KMS-11 (cell line): ENCODE measurements around the gene PCSK9.

Source experiments
- H2AFZ ChIP-seq: fragments of 200-600 bp; sonication (generic); 2 replicates; pipeline ENCODE4 v1.6.1; 2016; ENCODE audit warnings: antibody characterized with exemption, mixed run types, low read depth
- H3K27ac ChIP-seq: fragments of 200-600 bp; sonication (generic); 2 replicates; pipeline ENCODE4 v1.6.1; 2016; ENCODE audit warnings: mild to moderate bottlenecking, mixed run types
- H3K27me3 ChIP-seq: fragments of 200-600 bp; sonication (generic); 2 replicates; pipeline ENCODE4 v1.6.1; 2017; ENCODE audit warnings: mild to moderate bottlenecking, low read depth, mixed run types, moderate library complexity; ENCODE audit not compliant: insufficient read depth
- H3K36me3 ChIP-seq: fragments of 200-600 bp; sonication (generic); 2 replicates; pipeline ENCODE4 v1.6.1; 2017; ENCODE audit warnings: mild to moderate bottlenecking, mixed run types; ENCODE audit not compliant: insufficient read depth
- H3K4me1 ChIP-seq: fragments of 200-600 bp; sonication (generic); 2 replicates; pipeline ENCODE4 v1.6.1; 2016; ENCODE audit warnings: mild to moderate bottlenecking, low read depth, mixed run types; ENCODE audit not compliant: poor library complexity, severe bottlenecking
- H3K4me2 ChIP-seq: fragments of 200-600 bp; sonication (generic); 2 replicates; pipeline ENCODE4 v1.7.0; 2016; ENCODE audit warnings: mild to moderate bottlenecking, mixed run types
- H3K4me3 ChIP-seq: fragments of 200-600 bp; sonication (generic); IDR thresholded peaks from 2 replicates; pipeline ENCODE4 v1.6.1; 2017; ENCODE audit warnings: low read depth, low read length, mixed read lengths; ENCODE audit not compliant: insufficient read depth
- H3K79me2 ChIP-seq: fragments of 200-600 bp; sonication (generic); 2 replicates; pipeline ENCODE4 v1.6.1; 2016; ENCODE audit warnings: low read depth, mixed run types; ENCODE audit not compliant: insufficient read depth
- H3K9ac ChIP-seq: fragments of 200-600 bp; sonication (generic); 2 replicates; pipeline ENCODE4 v1.6.1; 2016; ENCODE audit warnings: mild to moderate bottlenecking, mixed run types
- H4K20me1 ChIP-seq: fragments of 200-600 bp; sonication (generic); 2 replicates; pipeline ENCODE4 v1.6.1; 2016; ENCODE audit warnings: mild to moderate bottlenecking, mixed run types; ENCODE audit not compliant: insufficient read depth
- CTCF ChIP-seq: fragments of 200-600 bp; sonication (generic); conservative IDR thresholded peaks from 2 replicates; pipeline ENCODE4 v1.6.1; 2017; ENCODE audit warnings: low read depth, mild to moderate bottlenecking, antibody characterized with exemption, low read length, moderate library complexity, mixed read lengths

PCSK9 gene

GRCh38 chr1:55065648-55066047 lies 26.3 kb downstream of the PCSK9 start:
- no peaks in the 10 kb centered on the region for H3K4me1 ChIP-seq
- no peaks in the 10 kb centered on the region for H3K79me2 ChIP-seq
- no peak overlapping the region for H3K4me3 ChIP-seq
- H4K20me1 ChIP-seq: no peaks in the 10 kb centered on the region
- H3K9ac ChIP-seq: no peak overlapping the region
- TF ChIP-seq CTCF: no peak
- no peak overlapping the region for H3K4me2 ChIP-seq
- H2AFZ ChIP-seq: no peak overlapping the region
- no peaks in the 10 kb centered on the region for H3K36me3 ChIP-seq
- no peaks in the 10 kb centered on the region for H3K27me3 ChIP-seq
- H3K27ac ChIP-seq: no peak overlapping the region

- Histone ChIP-seq H3K9ac (no peak overlapping the region), H3K27me3 (no peaks in the 10 kb centered on the region), H3K36me3 (no peaks in the 10 kb centered on the region), H3K79me2 (no peaks in the 10 kb centered on the region), H3K4me3 (no peak overlapping the region), H3K4me1 (no peaks in the 10 kb centered on the region), H3K27ac (no peak overlapping the region), H4K20me1 (no peaks in the 10 kb centered on the region), H3K4me2 (no peak overlapping the region), H2AFZ (no peak overlapping the region)
- no peak for TF ChIP-seq CTCF
Measured at GRCh38 chr1:55067022-55067778, 27.9 kb downstream of the PCSK9 start.

GRCh38 chr1:55067914-55068313 lies 28.6 kb downstream of the PCSK9 start:
- no peak overlapping the region for H3K4me2 ChIP-seq
- H3K9ac ChIP-seq: no peak overlapping the region
- no peak overlapping the region for H2AFZ ChIP-seq
- H3K36me3 ChIP-seq: no peaks in the 10 kb centered on the region
- H4K20me1 ChIP-seq: no peaks in the 10 kb centered on the region
- H3K79me2 ChIP-seq: no peaks in the 10 kb centered on the region
- H3K4me1 ChIP-seq: no peaks in the 10 kb centered on the region
- no peak overlapping the region for H3K27ac ChIP-seq
- no peak overlapping the region for H3K4me3 ChIP-seq
- no peak for TF ChIP-seq CTCF
- no peaks in the 10 kb centered on the region for H3K27me3 ChIP-seq

GRCh38 chr1:55068638-55069037 lies 29.3 kb downstream of the PCSK9 start:
- TF ChIP-seq CTCF: no peak
- H3K79me2 ChIP-seq: no peaks in the 10 kb centered on the region
- no peaks in the 10 kb centered on the region for H3K4me1 ChIP-seq
- no peak overlapping the region for H2AFZ ChIP-seq
- H3K9ac ChIP-seq: no peak overlapping the region
- H3K4me3 ChIP-seq: no peak overlapping the region
- no peak overlapping the region for H3K4me2 ChIP-seq
- no peaks in the 10 kb centered on the region for H3K27me3 ChIP-seq
- no peaks in the 10 kb centered on the region for H3K36me3 ChIP-seq
- H3K27ac ChIP-seq: no peak overlapping the region
- H4K20me1 ChIP-seq: no peaks in the 10 kb centered on the region
